HFFc6 (cell line): ENCODE measurements around the gene GIGYF2. TPM values are rescaled to one million over a fixed set of nuclear protein-coding genes. Genes with fewer than 3 reads are reported as not detected.

ENCODE experiments used
- DNase-seq: peaks from one replicate; pipeline ENCODE4 v3.0.0-alpha.2; 2018
- H3K27ac Mint-ChIP-seq: 2 replicates; pipeline ENCODE4 v1.8.0; 2020; ENCODE audit warnings: mild to moderate bottlenecking, mixed read lengths
- H3K27me3 Mint-ChIP-seq: 2 replicates; pipeline ENCODE4 v1.8.0; 2021; ENCODE audit warnings: mild to moderate bottlenecking, moderate library complexity, mixed read lengths; ENCODE audit not compliant: insufficient read depth
- H3K36me3 Mint-ChIP-seq: 2 replicates; pipeline ENCODE4 v1.8.0; 2021; ENCODE audit warnings: low read depth, mixed read lengths
- H3K4me1 Mint-ChIP-seq: 2 replicates; pipeline ENCODE4 v1.8.0; 2020; ENCODE audit warnings: low read depth, mixed read lengths
- H3K4me3 Mint-ChIP-seq: 2 replicates; pipeline ENCODE4 v1.8.0; 2020; ENCODE audit warnings: mild to moderate bottlenecking, moderate library complexity, mixed read lengths
- H3K9me3 Mint-ChIP-seq: 2 replicates; pipeline ENCODE4 v1.8.0; 2020; ENCODE audit warnings: mild to moderate bottlenecking, mixed read lengths
- total RNA-seq, 6 experiments: library from RNA; stranded (reverse); fragmentation: NEBNext Ultra II Directional; extraction: Animal tissue kit (Norgen Biotek cat#: 25700); gene quantifications; 2 replicates in 1 of 6; 3 replicates in 5 of 6; pipeline ENCODE4 v1.2.3, GENCODE V29; 2021
- TF ChIP-seq, protein P1 (sequence below): fragments of 200-600 bp; sonication (generic); IDR thresholded peaks from 2 replicates; pipeline ENCODE4 v1.5.0; 2021; ENCODE audit warnings: antibody characterized with exemption, mild to moderate bottlenecking

GIGYF2 gene
- total RNA-seq, 6 experiments from 2014 or later = 36.9 to 44.6 (median 42.3) TPM

DNA sequence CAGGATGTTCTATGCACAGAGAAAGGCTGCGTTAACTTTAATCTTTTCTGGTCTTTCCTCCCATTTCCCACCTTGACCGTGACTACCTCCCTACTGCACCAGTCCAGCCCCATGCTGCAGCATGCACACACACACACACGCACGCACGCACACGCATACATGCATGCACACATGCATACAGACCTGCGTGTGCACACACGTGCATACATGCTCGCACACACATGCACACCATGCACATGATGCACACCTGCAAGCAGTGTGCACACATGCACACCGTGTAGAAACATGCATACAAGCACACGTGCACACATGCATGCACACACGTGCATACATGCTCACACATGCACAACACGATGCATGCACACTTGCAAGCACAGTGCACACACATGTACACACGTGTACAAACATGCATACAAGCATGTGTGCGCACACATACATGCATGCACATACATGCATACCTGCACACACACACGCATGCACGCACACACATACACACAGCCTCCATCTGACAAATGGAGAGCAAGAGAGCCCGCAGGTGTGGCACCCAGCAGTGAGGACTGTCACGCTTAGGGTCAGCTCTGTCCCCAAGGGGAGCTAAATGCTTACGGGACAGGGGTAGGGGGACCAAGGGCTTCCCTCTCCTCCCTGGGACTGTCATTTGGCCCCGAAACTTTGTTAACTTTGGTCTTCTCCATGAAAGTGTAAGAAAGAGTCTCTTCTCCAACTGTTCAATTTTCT lies 191.1 kb downstream of the GIGYF2 start:
- Mint-ChIP-seq H3K4me1 (peaks cover 18% of the 10 kb centered on the region), H3K4me3 (no peak overlapping the region), H3K9me3 (no peaks in the 10 kb centered on the region), H3K27ac (no peak overlapping the region), H3K36me3 (no peaks in the 10 kb centered on the region), H3K27me3 (peaks cover 19% of the 10 kb centered on the region)
- DNase-seq = no peak
- TF ChIP-seq, protein P1, sequence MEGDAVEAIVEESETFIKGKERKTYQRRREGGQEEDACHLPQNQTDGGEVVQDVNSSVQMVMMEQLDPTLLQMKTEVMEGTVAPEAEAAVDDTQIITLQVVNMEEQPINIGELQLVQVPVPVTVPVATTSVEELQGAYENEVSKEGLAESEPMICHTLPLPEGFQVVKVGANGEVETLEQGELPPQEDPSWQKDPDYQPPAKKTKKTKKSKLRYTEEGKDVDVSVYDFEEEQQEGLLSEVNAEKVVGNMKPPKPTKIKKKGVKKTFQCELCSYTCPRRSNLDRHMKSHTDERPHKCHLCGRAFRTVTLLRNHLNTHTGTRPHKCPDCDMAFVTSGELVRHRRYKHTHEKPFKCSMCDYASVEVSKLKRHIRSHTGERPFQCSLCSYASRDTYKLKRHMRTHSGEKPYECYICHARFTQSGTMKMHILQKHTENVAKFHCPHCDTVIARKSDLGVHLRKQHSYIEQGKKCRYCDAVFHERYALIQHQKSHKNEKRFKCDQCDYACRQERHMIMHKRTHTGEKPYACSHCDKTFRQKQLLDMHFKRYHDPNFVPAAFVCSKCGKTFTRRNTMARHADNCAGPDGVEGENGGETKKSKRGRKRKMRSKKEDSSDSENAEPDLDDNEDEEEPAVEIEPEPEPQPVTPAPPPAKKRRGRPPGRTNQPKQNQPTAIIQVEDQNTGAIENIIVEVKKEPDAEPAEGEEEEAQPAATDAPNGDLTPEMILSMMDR = no peak

DNA sequence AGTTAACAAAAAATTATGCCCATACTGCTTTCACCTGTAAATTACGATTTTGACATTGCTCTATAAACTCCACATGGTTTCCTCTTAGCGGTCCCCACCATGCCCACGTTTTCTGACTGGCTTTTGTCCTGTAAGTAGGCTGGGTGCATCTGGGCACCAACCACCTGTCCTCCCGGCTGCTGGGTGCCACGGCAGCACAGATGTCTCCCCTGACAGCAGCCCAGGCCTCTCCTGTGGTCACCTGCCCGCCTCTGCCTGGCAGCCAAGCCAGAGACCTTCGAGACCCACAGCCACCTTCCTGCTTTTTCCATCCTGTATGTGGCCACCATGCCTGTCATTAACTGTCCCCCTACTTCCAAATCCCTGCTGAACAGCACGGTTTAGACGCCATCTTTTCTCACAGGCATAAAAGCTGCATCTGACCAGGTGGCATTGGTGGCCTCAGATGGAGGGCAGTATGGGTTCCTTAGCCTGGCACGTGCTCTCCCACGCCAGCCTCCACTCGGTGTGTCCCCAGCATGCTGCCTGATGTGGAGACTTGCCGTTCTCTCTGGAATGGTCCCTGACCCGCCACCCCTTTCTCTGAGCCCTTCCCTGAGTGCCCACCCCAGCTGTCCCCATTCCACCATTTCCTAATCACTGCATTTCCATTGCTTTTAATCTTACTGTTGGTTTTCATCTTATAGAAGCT lies 191.9 kb downstream of the GIGYF2 start:
- no peak for DNase-seq

DNA sequence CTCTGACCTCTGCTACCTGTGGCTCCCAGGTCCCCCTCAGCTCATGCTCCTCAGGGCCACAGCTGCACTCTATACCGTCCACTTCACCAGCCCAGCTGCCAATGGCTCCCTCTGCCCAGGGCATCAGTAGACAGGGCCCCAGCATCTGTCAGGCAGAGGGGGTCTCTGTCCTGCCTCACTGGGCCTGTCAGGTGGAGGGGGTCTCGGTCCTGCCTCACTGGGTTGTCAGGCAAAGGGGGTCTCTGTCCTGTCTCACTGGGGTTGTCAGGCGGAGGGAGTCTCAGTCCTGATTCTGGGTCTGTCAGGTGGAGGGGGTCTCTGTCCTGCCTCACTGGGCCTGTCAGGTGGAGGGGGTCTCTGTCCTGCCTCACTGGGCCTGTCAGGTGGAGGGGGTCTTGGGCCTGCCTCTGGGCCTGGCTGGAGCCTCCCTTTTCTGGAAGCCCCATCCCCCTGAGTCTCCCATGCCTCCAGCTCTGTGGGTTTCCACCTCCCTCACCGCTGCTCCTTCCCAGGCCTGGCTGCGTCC lies 192.8 kb downstream of the GIGYF2 start:
- Mint-ChIP-seq H3K4me1 (peaks cover 18% of the 10 kb centered on the region), H3K36me3 (no peaks in the 10 kb centered on the region), H3K9me3 (no peaks in the 10 kb centered on the region), H3K4me3 (no peak overlapping the region), H3K27ac (no peak overlapping the region), H3K27me3 (peaks cover 19% of the 10 kb centered on the region)
- DNase-seq = no peak
- TF ChIP-seq, protein P1 = no peak

More for the DNA sequence above, 191.9 kb downstream of the GIGYF2 start:
- Mint-ChIP-seq H3K27ac (no peak overlapping the region), H3K36me3 (no peaks in the 10 kb centered on the region), H3K4me3 (no peak overlapping the region), H3K4me1 (peaks cover 18% of the 10 kb centered on the region), H3K27me3 (peaks cover 19% of the 10 kb centered on the region), H3K9me3 (no peaks in the 10 kb centered on the region)
- TF ChIP-seq, protein P1 = no peak

DNA sequence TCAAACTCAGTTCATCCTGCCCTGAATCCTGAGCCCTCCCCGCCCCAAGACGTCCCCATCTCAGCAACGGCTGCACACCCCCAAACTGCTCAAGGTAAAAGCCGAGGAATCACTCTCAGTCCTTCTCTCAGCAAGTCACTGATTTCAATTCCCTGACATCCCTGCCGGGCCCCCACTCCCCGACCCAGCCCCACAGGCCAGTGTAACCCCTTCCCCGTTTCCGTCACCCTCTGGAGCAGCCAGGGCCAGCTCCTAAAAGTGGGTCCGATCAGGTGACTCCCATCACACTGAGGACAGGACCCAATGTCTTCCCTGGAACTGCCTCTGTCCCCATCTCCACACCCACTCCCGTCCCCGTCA lies 193.4 kb downstream of the GIGYF2 start:
- Mint-ChIP-seq H3K27ac (no peak overlapping the region), H3K4me1 (peaks cover 18% of the 10 kb centered on the region), H3K27me3 (peaks cover 14% of the 10 kb centered on the region)

DNA sequence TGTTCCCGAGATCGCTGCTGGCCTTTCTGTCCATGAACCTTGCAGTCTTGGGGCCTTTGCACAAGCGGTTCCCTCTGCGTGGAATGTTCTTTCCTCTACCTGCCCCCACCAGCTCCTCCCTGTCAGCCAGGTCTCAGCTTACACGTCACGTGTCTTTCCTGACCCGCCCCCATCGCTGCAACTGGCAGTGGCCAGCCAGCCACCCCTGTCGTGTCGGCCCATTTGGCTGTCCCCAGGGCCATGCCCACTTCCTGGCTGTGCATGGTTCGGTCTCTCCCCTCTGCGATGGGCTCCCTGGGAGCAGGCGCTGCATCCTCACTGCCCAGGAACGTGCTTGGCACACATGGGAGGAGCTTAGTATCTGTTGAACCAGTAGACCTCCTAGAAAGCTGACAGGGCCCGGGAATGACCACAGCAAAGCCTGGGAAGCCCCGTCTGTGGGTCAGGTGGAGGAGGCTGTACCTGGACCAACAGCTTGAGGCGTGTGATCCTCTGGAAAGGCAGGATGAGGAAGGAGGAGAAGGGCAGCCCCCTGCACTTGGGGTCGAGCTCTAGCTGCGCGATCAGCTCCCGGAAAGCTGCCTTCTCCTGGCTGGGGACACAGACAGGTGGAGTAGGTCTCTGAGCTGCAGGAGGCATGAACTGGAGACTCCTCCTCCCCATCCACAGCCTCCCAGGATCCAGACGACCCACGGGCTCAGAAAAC lies 193.9 kb downstream of the GIGYF2 start:
- peak; percentile 21 for DNase-seq
- Mint-ChIP-seq H3K4me1 (peaks cover 18% of the 10 kb centered on the region), H3K27ac (no peak overlapping the region), H3K36me3 (no peaks in the 10 kb centered on the region), H3K9me3 (no peaks in the 10 kb centered on the region), H3K27me3 (peaks cover 12% of the 10 kb centered on the region), H3K4me3 (peak overlapping the region; percentile 11; the same call in 1 of the 2 replicates)
- TF ChIP-seq, protein P1 = no peak

More for the DNA sequence above, 193.4 kb downstream of the GIGYF2 start:
- no peak overlapping the region for H3K4me3 Mint-ChIP-seq
- H3K36me3 Mint-ChIP-seq = no peaks in the 10 kb centered on the region
- TF ChIP-seq, protein P1 = no peak
- no peak for DNase-seq
- no peaks in the 10 kb centered on the region for H3K9me3 Mint-ChIP-seq
